GM19043 (cell line): ENCODE data around the gene TMEM175.

Source experiments
- ATAC-seq: cut with Tn5 transposase; IDR thresholded peaks from one replicate; pipeline ENCODE4 v1.9.1; 2021; ENCODE audit warnings: low read depth; ENCODE audit not compliant: unreplicated experiment

TMEM175 gene

GRCh38 chr4:986428-986878, 54.2 kb downstream of the TMEM175 start:
- ATAC-seq: peak; percentile 7

DNA sequence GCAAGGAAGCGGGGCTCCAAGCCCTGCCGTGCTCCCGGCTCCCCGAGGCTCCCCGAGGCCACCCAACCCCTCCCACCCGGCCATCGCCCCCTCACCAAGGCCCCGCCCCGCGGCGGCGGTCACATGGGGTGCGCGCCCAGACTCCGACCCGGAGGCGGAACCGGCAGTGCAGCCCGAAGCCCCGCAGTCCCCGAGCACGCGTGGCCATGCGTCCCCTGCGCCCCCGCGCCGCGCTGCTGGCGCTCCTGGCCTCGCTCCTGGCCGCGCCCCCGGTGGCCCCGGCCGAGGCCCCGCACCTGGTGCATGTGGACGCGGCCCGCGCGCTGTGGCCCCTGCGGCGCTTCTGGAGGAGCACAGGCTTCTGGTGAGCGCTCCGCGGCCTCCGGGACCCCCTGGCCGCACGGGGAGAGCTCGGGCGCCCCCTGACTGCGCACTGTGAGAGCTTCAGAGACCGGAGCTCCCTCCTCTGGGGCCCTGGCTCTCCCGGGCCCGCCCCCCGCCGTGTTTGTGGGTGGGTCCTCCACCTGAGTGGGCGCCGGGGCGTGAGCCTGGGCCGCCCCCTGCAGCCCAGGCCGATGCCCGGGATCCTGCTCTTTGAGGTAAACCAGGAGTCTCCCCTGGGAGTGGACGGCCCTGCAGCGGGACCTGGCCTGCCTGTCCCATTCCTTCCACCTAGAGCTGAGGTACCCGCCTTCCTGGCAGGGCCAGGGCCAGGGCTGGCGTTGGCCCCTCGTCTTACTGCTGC, 54.8 kb downstream of the TMEM175 start, which contains the start of gene IDUA:
IDUA (plus strand) TSS at position 166 of the 745 bp plus-strand sequence; CDS start at position 207, 41 bp downstream.
- peak; percentile 66 for ATAC-seq

DNA sequence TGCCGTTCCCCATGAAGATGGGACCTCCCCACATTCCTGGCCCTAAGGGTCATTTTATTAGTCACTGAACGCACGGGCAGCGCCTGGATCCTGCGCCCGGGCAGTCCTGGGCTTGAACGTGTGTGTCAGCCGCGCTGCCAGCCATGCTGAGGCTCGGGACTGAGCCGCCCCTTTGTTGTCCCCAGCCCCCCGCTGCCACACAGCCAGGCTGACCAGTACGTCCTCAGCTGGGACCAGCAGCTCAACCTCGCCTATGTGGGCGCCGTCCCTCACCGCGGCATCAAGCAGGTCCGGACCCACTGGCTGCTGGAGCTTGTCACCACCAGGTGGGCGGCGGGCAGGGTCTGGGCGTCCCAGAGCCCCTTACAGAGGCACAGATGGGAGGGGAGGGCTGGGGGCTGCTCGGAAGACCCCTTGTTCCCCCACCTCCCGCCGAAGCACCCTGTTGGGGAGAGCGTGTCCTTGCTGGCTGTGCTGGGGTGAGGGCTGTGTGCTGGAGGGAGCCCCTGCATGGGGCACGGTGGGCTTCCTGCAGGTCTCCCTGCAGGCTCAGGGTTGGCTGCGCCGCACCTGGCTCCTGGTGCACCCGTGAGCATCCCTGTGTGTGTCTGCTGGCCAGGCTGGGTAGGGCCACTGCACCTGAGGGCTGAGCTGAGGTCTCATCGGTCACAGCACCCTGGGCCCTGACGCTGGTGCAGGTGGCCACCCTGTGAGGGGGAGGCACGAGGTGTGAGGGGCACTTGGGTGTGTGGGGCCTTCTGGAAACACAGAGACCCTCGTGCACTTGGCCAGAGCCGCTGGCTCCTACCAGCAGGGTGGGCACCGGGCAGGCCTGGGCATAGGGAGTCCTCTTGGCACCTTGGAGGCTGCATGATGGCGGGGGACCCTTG, 55.6 kb downstream of the TMEM175 start:
- ATAC-seq: no peak

GRCh38 chr4:988726-989721, 56.8 kb downstream of the TMEM175 start:
- no peak for ATAC-seq

- ATAC-seq: no peak
Measured at GRCh38 chr4:989722-990471, 57.6 kb downstream of the TMEM175 start.

DNA sequence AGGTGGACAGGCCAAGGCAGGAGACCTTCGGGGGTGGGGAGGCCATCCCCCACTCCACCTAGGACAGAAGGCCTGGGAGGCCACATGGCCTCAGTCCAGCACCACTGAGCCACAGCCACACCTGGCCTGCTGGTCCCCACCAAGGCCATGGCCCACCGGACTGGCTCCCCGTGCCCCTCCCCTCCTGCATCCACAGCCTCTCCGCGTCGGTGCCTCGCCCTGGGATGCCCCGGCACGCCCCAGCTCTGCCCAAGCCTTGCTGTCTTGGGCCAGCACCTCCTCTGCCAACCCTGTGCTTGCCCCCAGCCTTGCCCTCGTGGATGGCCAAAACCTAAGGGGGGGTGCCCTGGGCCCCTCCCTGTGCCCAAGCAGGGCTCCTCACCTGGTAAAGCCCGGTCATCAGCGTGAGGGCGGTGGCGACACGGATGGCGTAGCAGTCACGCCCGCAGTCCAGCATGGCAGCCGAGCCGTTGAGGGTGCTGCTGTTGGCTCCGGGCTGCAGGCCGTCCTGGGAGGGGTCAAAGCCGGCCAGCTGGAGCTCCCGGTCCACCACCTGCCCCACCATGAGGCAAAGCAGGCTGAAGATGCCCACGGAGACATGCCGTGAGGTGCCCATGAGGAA, 58.6 kb downstream of the TMEM175 start:
- ATAC-seq: no peak

DNA sequence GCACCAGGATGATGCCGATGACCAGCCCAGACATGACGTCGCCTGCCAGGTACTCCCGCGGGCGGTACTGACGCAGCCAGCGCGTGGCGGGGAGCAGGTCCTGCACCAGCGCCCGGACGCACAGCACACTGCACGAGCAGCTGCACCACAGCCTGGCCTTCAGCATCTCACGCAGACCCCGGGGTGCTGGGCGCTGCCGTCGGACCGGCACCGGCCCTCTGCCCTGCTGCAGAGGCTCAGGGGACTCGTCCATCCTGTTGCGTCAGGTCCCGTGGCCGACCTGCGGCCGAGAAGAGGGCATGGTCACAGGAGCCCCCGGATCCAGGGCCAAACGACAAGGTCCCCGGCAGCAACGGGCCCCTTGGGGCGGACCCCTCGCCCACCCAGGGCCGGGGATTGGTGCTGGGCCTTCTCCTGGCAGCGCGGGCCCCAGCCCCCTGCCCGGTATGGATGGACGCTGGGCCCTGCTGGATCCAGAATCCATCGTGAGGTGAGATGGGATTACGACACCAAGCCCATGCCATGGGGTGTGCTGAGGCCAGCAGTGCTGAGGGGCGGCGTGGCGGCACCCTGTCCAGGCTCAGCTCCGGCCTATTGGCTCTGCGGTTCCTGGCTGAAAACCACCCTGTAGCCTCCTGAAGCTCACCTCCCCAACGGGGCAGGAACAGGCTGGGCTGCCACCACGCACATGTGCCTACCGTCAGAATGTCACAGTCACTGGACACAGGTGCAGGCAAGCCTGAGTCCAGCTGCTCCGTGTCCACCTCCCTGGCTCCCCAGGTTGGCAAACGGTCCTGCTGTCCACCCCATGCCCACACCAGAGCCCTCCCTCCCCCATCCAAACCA, 59.4 kb downstream of the TMEM175 start:
- ATAC-seq: no peak

DNA sequence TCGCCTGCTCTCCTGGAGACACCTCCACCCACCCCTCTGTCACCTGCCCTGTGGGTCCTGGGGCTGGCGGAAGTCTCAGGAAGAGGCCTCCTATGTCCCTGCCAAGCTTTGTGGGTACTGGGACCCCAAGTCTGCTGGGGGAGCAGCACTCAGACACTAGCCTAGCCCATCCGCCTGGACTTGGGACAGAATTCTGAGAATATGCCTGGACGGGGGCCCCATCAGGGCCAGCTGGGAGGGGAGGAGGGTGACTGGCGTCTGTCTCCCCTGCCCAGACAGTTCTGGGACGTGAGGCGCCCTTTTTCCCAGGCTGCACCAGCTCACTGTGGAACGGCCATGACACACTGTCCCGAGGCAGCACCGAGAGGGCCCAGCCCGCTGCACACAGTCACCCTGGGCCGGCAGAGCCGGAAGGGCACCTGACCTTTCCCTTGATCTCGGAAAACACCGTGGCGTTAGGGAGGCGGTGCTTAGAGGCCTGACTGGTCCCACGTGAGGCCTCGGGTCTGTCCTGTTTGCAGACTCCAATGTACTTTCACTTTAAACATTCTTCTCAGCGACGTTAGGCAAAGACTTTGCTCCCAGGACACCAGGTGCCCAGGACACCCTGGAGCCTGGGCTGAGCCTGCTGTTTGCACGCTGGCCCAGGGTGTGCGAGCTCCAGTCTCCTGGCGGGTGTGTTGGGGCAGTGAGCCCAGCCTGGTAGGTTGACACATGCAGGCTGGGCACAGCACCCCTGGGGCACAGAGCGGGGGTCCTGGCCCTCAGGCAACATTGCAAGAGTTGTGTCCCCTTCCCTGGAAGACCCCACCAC, 60.2 kb downstream of the TMEM175 start:
- ATAC-seq: no peak

GRCh38 chr4:993111-994029, 61.1 kb downstream of the TMEM175 start, which contains the start of gene SLC26A1:
Gene SLC26A1 (minus strand): TSS chr4:993404. CDS start chr4:991703, 1,701 bp downstream.
- ATAC-seq: no peak

DNA sequence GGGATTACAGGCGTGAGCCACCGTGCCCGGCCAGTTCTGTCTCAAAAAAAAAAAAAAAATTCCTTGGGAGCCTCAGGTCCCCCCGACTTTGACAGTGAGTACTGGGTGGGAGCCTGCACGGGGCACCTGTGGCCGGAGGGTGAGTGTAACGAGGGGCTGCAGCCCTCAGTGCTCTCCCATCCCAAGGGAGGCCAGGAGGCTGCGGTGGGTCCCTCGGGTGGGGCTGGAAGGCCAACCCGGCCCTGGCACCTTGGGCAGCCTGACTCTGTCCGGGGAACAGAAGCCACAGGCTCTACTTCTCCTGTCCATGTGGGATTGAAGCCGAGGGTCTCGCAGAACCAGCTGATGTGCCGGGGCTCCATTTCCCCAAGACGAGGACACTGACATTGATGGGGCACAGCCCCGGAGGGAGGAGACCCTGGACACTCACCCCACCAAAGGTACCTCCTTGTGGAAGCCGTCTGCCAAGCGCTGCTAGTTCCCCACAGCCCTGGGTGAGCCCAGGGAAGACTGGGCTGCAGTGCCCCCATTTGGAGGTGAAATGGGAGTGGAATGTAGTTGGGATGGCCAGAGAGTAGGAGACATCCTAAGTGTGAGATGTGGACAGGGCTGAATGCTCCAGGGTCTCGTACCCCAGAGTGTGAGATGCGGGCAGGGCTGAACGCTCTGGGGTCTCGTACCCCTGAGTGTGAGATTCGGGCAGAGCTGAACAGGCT, 63.2 kb downstream of the TMEM175 start:
- ATAC-seq: no peak

- no peak for ATAC-seq
Measured at GRCh38 chr4:996030-996996, 64.1 kb downstream of the TMEM175 start.

DNA sequence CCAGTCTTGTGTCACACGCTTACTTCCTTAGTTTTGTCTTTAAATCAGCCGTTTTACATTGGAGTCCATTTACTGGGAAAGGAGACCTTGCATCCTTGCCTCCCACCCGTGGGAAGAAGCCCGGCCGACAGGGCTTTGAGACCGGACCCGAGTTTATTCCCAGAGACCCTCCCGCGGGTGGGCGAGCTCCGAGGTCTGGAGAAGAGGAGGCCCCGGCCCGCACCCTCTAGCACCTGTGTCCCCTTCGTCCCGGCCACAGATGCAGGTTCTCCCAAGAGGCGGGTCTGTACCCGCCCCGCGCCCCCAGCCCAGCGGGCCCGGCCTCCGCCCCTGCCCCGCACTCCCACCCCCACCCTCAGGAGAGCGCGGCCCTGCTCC, 64.7 kb downstream of the TMEM175 start:
- ATAC-seq: no peak

DNA sequence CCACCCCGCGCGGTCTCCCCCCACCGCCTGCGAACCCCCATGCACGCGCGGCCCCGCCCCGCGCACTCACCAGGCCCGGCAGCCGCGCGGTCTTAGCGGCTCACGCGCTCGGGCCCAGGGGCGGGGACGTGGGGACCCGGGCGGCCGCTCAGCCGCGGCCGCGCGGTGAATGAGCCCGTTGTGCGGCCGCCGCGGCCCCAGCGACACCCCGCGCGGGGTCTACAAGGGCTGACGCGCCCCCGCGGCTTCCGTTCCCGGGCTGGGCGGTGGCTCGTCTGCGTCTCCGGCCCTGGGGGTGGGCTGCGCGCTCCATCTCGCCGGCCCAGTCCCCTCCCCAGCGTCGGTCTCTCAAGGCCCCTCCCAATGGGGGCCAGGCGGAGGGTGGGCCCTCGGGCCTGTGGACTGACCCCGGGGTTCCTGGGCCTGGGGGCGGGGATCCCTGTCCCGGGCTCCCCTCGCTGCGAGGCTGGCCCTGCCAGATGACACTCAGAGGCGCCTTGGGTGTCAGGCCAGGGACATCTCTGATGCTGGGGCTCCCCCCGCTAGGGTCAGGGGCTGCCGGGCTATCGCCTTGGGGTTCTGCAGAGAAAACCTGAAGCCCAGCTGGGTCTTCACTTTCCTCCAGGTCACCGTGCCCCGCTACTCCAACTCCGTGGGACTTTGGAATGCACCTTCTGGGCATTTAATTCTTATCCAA, 65.3 kb downstream of the TMEM175 start:
- no peak for ATAC-seq

- ATAC-seq: no peak
Measured at GRCh38 chr4:998096-998691, 65.9 kb downstream of the TMEM175 start.
